Measurements from ENCODE around the gene DCLK2. TPM values are rescaled to one million over a fixed set of nuclear protein-coding genes. Genes with fewer than 3 reads are reported as not detected.

The DCLK2 gene
- total RNA-seq, 1 donor from 2014 or later: 7.3 TPM

GRCh38 chr4:150106886-150107285 is 28.6 kb downstream of the DCLK2 start:
- H3K4me1 ChIP-seq (ENCODE audit: control insufficient read depth in 3 of 3, insufficient read depth in 3 of 3, low read length in 3 of 3): no peaks in the 10 kb centered on the region
- H3K9ac ChIP-seq (ENCODE audit: low read depth in 1 of 3, low read length in 3 of 3): no peak overlapping the region
- no peak overlapping the region for H3K27ac ChIP-seq (ENCODE audit: low read depth, low read length)
- no peak overlapping the region for H3K4me3 ChIP-seq (ENCODE audit: low read length in 3 of 3)
- no peaks in the 10 kb centered on the region for H3K27me3 ChIP-seq (ENCODE audit: control insufficient read depth in 3 of 3, insufficient read depth in 3 of 3, low read length in 3 of 3)
- H3K36me3 ChIP-seq (ENCODE audit: control insufficient read depth in 3 of 3, insufficient read depth in 3 of 3, low read length in 3 of 3): no peaks in the 10 kb centered on the region
- no peaks in the 10 kb centered on the region for H3K9me3 ChIP-seq (ENCODE audit: control insufficient read depth in 3 of 3, low read length in 3 of 3)

- H3K27ac ChIP-seq (ENCODE audit: low read depth, low read length): no peak overlapping the region
- H3K36me3 ChIP-seq (ENCODE audit: control insufficient read depth in 3 of 3, insufficient read depth in 3 of 3, low read length in 3 of 3): no peaks in the 10 kb centered on the region
- no peaks in the 10 kb centered on the region for H3K9me3 ChIP-seq (ENCODE audit: control insufficient read depth in 3 of 3, low read length in 3 of 3)
- H3K4me3 ChIP-seq (ENCODE audit: low read length in 3 of 3): no peak overlapping the region
- no peak overlapping the region for H3K9ac ChIP-seq (ENCODE audit: low read depth in 1 of 3, low read length in 3 of 3)
- H3K4me1 ChIP-seq (ENCODE audit: control insufficient read depth in 3 of 3, insufficient read depth in 3 of 3, low read length in 3 of 3): no peaks in the 10 kb centered on the region
- H3K27me3 ChIP-seq (ENCODE audit: control insufficient read depth in 3 of 3, insufficient read depth in 3 of 3, low read length in 3 of 3): no peaks in the 10 kb centered on the region
These were observed 30.4 kb downstream of the DCLK2 start for GRCh38 chr4:150108691-150109090.

GRCh38 chr4:150114641-150115040 is 36.4 kb downstream of the DCLK2 start:
- Histone ChIP-seq H3K9me3 (ENCODE audit: control insufficient read depth in 3 of 3, low read length in 3 of 3) (no peaks in the 10 kb centered on the region), H3K27me3 (ENCODE audit: control insufficient read depth in 3 of 3, insufficient read depth in 3 of 3, low read length in 3 of 3) (no peaks in the 10 kb centered on the region), H3K36me3 (ENCODE audit: control insufficient read depth in 3 of 3, insufficient read depth in 3 of 3, low read length in 3 of 3) (no peaks in the 10 kb centered on the region), H3K9ac (ENCODE audit: low read depth in 1 of 3, low read length in 3 of 3) (no peak overlapping the region), H3K4me3 (ENCODE audit: low read length in 3 of 3) (no peak overlapping the region), H3K27ac (ENCODE audit: low read depth, low read length) (no peak overlapping the region), H3K4me1 (ENCODE audit: control insufficient read depth in 3 of 3, insufficient read depth in 3 of 3, low read length in 3 of 3) (no peaks in the 10 kb centered on the region)

GRCh38 chr4:150115851-150116250 is 37.6 kb downstream of the DCLK2 start:
- H3K4me1 ChIP-seq (ENCODE audit: control insufficient read depth in 3 of 3, insufficient read depth in 3 of 3, low read length in 3 of 3): no peaks in the 10 kb centered on the region
- H3K4me3 ChIP-seq (ENCODE audit: low read length in 3 of 3): no peak overlapping the region
- no peaks in the 10 kb centered on the region for H3K9me3 ChIP-seq (ENCODE audit: control insufficient read depth in 3 of 3, low read length in 3 of 3)
- no peak overlapping the region for H3K27ac ChIP-seq (ENCODE audit: low read depth, low read length)
- H3K9ac ChIP-seq (ENCODE audit: low read depth in 1 of 3, low read length in 3 of 3): no peak overlapping the region
- H3K36me3 ChIP-seq (ENCODE audit: control insufficient read depth in 3 of 3, insufficient read depth in 3 of 3, low read length in 3 of 3): no peaks in the 10 kb centered on the region
- H3K27me3 ChIP-seq (ENCODE audit: control insufficient read depth in 3 of 3, insufficient read depth in 3 of 3, low read length in 3 of 3): no peaks in the 10 kb centered on the region

- peaks cover 0 to 2% (median 0%) of the 10 kb centered on the region in 3 donors for H3K9me3 ChIP-seq (ENCODE audit: control insufficient read depth in 3 of 3, low read length in 3 of 3)
- no peak overlapping the region for H3K27ac ChIP-seq (ENCODE audit: low read depth, low read length)
- H3K4me1 ChIP-seq (ENCODE audit: control insufficient read depth in 3 of 3, insufficient read depth in 3 of 3, low read length in 3 of 3): no peaks in the 10 kb centered on the region
- no peaks in the 10 kb centered on the region for H3K27me3 ChIP-seq (ENCODE audit: control insufficient read depth in 3 of 3, insufficient read depth in 3 of 3, low read length in 3 of 3)
- H3K36me3 ChIP-seq (ENCODE audit: control insufficient read depth in 3 of 3, insufficient read depth in 3 of 3, low read length in 3 of 3): no peaks in the 10 kb centered on the region
- no peak overlapping the region for H3K9ac ChIP-seq (ENCODE audit: low read depth in 1 of 3, low read length in 3 of 3)
- H3K4me3 ChIP-seq (ENCODE audit: low read length in 3 of 3): no peak overlapping the region
These were observed 38.3 kb downstream of the DCLK2 start for GRCh38 chr4:150116506-150116905.

GRCh38 chr4:150117094-150117493 is 38.8 kb downstream of the DCLK2 start:
- no peak overlapping the region for H3K27ac ChIP-seq (ENCODE audit: low read depth, low read length)
- H3K4me1 ChIP-seq (ENCODE audit: control insufficient read depth in 3 of 3, insufficient read depth in 3 of 3, low read length in 3 of 3): no peaks in the 10 kb centered on the region
- H3K9ac ChIP-seq (ENCODE audit: low read depth in 1 of 3, low read length in 3 of 3): no peak overlapping the region
- H3K27me3 ChIP-seq (ENCODE audit: control insufficient read depth in 3 of 3, insufficient read depth in 3 of 3, low read length in 3 of 3): no peaks in the 10 kb centered on the region
- H3K36me3 ChIP-seq (ENCODE audit: control insufficient read depth in 3 of 3, insufficient read depth in 3 of 3, low read length in 3 of 3): no peaks in the 10 kb centered on the region
- H3K4me3 ChIP-seq (ENCODE audit: low read length in 3 of 3): no peak overlapping the region
- peaks cover 0 to 4% (median 2%) of the 10 kb centered on the region in 3 donors for H3K9me3 ChIP-seq (ENCODE audit: control insufficient read depth in 3 of 3, low read length in 3 of 3)

GRCh38 chr4:150117629-150118028 is 39.4 kb downstream of the DCLK2 start:
- Histone ChIP-seq H3K36me3 (ENCODE audit: control insufficient read depth in 3 of 3, insufficient read depth in 3 of 3, low read length in 3 of 3) (no peaks in the 10 kb centered on the region), H3K27me3 (ENCODE audit: control insufficient read depth in 3 of 3, insufficient read depth in 3 of 3, low read length in 3 of 3) (no peaks in the 10 kb centered on the region), H3K9me3 (ENCODE audit: control insufficient read depth in 3 of 3, low read length in 3 of 3) (peaks cover 0 to 4% (median 2%) of the 10 kb centered on the region in 3 donors)

GRCh38 chr4:150119492-150119891 is 41.2 kb downstream of the DCLK2 start:
- Histone ChIP-seq H3K27me3 (ENCODE audit: control insufficient read depth in 3 of 3, insufficient read depth in 3 of 3, low read length in 3 of 3) (no peaks in the 10 kb centered on the region), H3K9ac (ENCODE audit: low read depth in 1 of 3, low read length in 3 of 3) (no peak overlapping the region), H3K4me3 (ENCODE audit: low read length in 3 of 3) (no peak overlapping the region), H3K4me1 (ENCODE audit: control insufficient read depth in 3 of 3, insufficient read depth in 3 of 3, low read length in 3 of 3) (no peaks in the 10 kb centered on the region), H3K36me3 (ENCODE audit: control insufficient read depth in 3 of 3, insufficient read depth in 3 of 3, low read length in 3 of 3) (no peaks in the 10 kb centered on the region), H3K27ac (ENCODE audit: low read depth, low read length) (no peak overlapping the region), H3K9me3 (ENCODE audit: control insufficient read depth in 3 of 3, low read length in 3 of 3) (peaks cover 0 to 4% (median 2%) of the 10 kb centered on the region in 3 donors)

More at GRCh38 chr4:150117629-150118028, 39.4 kb downstream of the DCLK2 start:
- no peak overlapping the region for H3K9ac ChIP-seq (ENCODE audit: low read depth in 1 of 3, low read length in 3 of 3)
- H3K4me1 ChIP-seq (ENCODE audit: control insufficient read depth in 3 of 3, insufficient read depth in 3 of 3, low read length in 3 of 3): no peaks in the 10 kb centered on the region
- H3K4me3 ChIP-seq (ENCODE audit: low read length in 3 of 3): no peak overlapping the region
- H3K27ac ChIP-seq (ENCODE audit: low read depth, low read length): no peak overlapping the region

GRCh38 chr4:150123087-150123486 is 44.8 kb downstream of the DCLK2 start:
- H3K27ac ChIP-seq (ENCODE audit: low read depth, low read length): no peak overlapping the region
- H3K27me3 ChIP-seq (ENCODE audit: control insufficient read depth in 3 of 3, insufficient read depth in 3 of 3, low read length in 3 of 3): no peaks in the 10 kb centered on the region
- H3K4me3 ChIP-seq (ENCODE audit: low read length in 3 of 3): no peak overlapping the region
- no peak overlapping the region for H3K9ac ChIP-seq (ENCODE audit: low read depth in 1 of 3, low read length in 3 of 3)
- no peaks in the 10 kb centered on the region for H3K36me3 ChIP-seq (ENCODE audit: control insufficient read depth in 3 of 3, insufficient read depth in 3 of 3, low read length in 3 of 3)
- H3K9me3 ChIP-seq (ENCODE audit: control insufficient read depth in 3 of 3, low read length in 3 of 3): peaks cover 0 to 4% (median 2%) of the 10 kb centered on the region in 3 donors
- no peaks in the 10 kb centered on the region for H3K4me1 ChIP-seq (ENCODE audit: control insufficient read depth in 3 of 3, insufficient read depth in 3 of 3, low read length in 3 of 3)

- H3K27me3 ChIP-seq (ENCODE audit: control insufficient read depth in 3 of 3, insufficient read depth in 3 of 3, low read length in 3 of 3): no peaks in the 10 kb centered on the region
- H3K36me3 ChIP-seq (ENCODE audit: control insufficient read depth in 3 of 3, insufficient read depth in 3 of 3, low read length in 3 of 3): no peaks in the 10 kb centered on the region
- H3K4me3 ChIP-seq (ENCODE audit: low read length in 3 of 3): no peak overlapping the region
- no peak overlapping the region for H3K27ac ChIP-seq (ENCODE audit: low read depth, low read length)
- peaks cover 0 to 4% (median 2%) of the 10 kb centered on the region in 3 donors for H3K9me3 ChIP-seq (ENCODE audit: control insufficient read depth in 3 of 3, low read length in 3 of 3)
- no peaks in the 10 kb centered on the region for H3K4me1 ChIP-seq (ENCODE audit: control insufficient read depth in 3 of 3, insufficient read depth in 3 of 3, low read length in 3 of 3)
- H3K9ac ChIP-seq (ENCODE audit: low read depth in 1 of 3, low read length in 3 of 3): no peak overlapping the region
These were observed 45.8 kb downstream of the DCLK2 start for GRCh38 chr4:150123796-150124677.
